ENCODE results near the gene MUC6. TPM values are rescaled to one million over a fixed set of nuclear protein-coding genes. Genes with fewer than 3 reads are reported as not detected.

The MUC6 gene
- total and polyA plus RNA-seq, 2 of the 8 experiments (the other 6 are each of a cell fraction or from before 2014, with no cell fraction given): not detected

DNA sequence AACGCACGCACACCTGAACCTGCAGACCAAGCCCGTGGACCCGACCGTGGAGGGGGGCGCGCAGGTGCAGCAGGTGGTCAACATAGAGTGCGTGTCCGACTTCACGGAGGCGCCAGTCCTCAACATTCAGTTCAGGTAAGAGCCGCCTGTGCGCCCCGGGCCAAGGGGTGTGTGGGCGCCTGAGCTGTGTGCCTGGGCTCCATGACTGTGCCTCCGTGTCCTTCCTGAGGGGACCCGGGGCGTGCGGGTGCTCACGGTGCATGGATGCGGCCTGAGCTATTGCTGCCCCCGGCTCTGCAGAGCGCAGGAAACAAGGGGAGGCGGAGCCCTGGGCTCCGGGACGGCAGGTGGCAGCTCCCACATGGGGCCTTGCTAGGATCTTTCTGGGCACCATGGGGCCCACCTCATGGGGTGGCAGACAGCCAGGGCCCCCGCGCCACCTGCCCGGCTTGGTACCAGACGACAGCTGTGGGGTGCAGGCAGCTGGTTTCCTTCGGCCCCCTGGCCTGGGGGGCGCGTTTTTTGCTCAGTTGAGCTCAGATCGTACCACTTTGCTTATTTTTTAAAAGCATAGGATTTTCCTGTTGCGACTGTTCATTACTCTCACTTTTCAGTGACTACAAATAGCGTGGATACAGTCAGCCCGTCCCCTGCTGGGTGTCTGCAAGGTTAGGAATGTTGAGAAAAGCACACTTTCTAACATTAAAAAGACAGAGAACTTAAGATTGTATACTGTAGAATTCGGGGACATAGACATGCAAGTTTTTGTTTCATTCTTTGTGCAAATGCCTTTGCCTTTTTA lies 28.3 kb downstream of the MUC6 start (continued):
- TF ChIP-seq, protein P1, sequence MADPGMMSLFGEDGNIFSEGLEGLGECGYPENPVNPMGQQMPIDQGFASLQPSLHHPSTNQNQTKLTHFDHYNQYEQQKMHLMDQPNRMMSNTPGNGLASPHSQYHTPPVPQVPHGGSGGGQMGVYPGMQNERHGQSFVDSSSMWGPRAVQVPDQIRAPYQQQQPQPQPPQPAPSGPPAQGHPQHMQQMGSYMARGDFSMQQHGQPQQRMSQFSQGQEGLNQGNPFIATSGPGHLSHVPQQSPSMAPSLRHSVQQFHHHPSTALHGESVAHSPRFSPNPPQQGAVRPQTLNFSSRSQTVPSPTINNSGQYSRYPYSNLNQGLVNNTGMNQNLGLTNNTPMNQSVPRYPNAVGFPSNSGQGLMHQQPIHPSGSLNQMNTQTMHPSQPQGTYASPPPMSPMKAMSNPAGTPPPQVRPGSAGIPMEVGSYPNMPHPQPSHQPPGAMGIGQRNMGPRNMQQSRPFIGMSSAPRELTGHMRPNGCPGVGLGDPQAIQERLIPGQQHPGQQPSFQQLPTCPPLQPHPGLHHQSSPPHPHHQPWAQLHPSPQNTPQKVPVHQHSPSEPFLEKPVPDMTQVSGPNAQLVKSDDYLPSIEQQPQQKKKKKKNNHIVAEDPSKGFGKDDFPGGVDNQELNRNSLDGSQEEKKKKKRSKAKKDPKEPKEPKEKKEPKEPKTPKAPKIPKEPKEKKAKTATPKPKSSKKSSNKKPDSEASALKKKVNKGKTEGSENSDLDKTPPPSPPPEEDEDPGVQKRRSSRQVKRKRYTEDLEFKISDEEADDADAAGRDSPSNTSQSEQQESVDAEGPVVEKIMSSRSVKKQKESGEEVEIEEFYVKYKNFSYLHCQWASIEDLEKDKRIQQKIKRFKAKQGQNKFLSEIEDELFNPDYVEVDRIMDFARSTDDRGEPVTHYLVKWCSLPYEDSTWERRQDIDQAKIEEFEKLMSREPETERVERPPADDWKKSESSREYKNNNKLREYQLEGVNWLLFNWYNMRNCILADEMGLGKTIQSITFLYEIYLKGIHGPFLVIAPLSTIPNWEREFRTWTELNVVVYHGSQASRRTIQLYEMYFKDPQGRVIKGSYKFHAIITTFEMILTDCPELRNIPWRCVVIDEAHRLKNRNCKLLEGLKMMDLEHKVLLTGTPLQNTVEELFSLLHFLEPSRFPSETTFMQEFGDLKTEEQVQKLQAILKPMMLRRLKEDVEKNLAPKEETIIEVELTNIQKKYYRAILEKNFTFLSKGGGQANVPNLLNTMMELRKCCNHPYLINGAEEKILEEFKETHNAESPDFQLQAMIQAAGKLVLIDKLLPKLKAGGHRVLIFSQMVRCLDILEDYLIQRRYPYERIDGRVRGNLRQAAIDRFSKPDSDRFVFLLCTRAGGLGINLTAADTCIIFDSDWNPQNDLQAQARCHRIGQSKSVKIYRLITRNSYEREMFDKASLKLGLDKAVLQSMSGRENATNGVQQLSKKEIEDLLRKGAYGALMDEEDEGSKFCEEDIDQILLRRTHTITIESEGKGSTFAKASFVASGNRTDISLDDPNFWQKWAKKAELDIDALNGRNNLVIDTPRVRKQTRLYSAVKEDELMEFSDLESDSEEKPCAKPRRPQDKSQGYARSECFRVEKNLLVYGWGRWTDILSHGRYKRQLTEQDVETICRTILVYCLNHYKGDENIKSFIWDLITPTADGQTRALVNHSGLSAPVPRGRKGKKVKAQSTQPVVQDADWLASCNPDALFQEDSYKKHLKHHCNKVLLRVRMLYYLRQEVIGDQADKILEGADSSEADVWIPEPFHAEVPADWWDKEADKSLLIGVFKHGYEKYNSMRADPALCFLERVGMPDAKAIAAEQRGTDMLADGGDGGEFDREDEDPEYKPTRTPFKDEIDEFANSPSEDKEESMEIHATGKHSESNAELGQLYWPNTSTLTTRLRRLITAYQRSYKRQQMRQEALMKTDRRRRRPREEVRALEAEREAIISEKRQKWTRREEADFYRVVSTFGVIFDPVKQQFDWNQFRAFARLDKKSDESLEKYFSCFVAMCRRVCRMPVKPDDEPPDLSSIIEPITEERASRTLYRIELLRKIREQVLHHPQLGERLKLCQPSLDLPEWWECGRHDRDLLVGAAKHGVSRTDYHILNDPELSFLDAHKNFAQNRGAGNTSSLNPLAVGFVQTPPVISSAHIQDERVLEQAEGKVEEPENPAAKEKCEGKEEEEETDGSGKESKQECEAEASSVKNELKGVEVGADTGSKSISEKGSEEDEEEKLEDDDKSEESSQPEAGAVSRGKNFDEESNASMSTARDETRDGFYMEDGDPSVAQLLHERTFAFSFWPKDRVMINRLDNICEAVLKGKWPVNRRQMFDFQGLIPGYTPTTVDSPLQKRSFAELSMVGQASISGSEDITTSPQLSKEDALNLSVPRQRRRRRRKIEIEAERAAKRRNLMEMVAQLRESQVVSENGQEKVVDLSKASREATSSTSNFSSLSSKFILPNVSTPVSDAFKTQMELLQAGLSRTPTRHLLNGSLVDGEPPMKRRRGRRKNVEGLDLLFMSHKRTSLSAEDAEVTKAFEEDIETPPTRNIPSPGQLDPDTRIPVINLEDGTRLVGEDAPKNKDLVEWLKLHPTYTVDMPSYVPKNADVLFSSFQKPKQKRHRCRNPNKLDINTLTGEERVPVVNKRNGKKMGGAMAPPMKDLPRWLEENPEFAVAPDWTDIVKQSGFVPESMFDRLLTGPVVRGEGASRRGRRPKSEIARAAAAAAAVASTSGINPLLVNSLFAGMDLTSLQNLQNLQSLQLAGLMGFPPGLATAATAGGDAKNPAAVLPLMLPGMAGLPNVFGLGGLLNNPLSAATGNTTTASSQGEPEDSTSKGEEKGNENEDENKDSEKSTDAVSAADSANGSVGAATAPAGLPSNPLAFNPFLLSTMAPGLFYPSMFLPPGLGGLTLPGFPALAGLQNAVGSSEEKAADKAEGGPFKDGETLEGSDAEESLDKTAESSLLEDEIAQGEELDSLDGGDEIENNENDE (IDR thresholded peaks at IDR 0.05; ENCODE audit: insufficient replicate concordance, low read length): no peak
- TF ChIP-seq CHD1 (IDR thresholded peaks at IDR 0.05; ENCODE audit: low read depth, low read length) (no peak), TCF12 (IDR thresholded peaks at IDR 0.05; ENCODE audit: low read depth, low read length) (no peak), BCL11A (IDR thresholded peaks at IDR 0.05; ENCODE audit: low read depth in 2 of 2, low read length in 2 of 2) (no peak), HDAC6 (IDR thresholded peaks at IDR 0.05; ENCODE audit: low read depth, low read length) (no peak), SRF (IDR thresholded peaks at IDR 0.05; ENCODE audit: low read depth, low read length) (no peak), GTF2F1 (IDR thresholded peaks at IDR 0.05; ENCODE audit: borderline replicate concordance, low read depth, low read length) (no peak)

All from H1 (cell line).